Right atrium auricular region (tissue), 2 donors: ENCODE data around the gene WFS1. TPM values are rescaled to one million over a fixed set of nuclear protein-coding genes. Genes with fewer than 3 reads are reported as not detected.

ENCODE experiments used
- DNase-seq: peaks from one replicate; pipeline ENCODE4 v3.0.0-alpha.2; 2019; ENCODE audit warnings: low spot score
- H3K27ac ChIP-seq, 2 donors: fragments of 200-600 bp; sonication (generic); 1 replicate in 1 of 2; 2 replicates in 1 of 2; pipeline ENCODE4 v1.5.1; 2016 to 2019
- H3K27me3 ChIP-seq, 2 donors: fragments of 200-600 bp; sonication (generic); one replicate each; pipeline versions ENCODE4 v1.5.1 to v1.6.0; 2017 to 2019
- H3K36me3 ChIP-seq: fragments of 200-600 bp; sonication (generic); one replicate; pipeline ENCODE4 v1.5.1; 2016
- H3K4me1 ChIP-seq, 2 donors: fragments of 200-600 bp; sonication (generic); one replicate each; pipeline versions ENCODE4 v1.5.1 to v1.6.0; 2017 to 2019
- H3K4me3 ChIP-seq, 2 donors: fragments of 200-600 bp; sonication (generic); 1 replicate in 1 of 2; 2 replicates in 1 of 2; pipeline ENCODE4 v1.5.1; 2017 to 2019; ENCODE audit warnings: mild to moderate bottlenecking in 1 of 2, moderate library complexity in 1 of 2
- H3K9me3 ChIP-seq, 2 donors: fragments of 200-600 bp; sonication (generic); one replicate each; pipeline ENCODE4 v1.5.1; 2019
- total RNA-seq, 2 donors: library from RNA; depleted of rRNA; stranded (reverse); fragments of >200 nt; gene quantifications; one replicate each; pipeline ENCODE4 v1.1.0, GENCODE V29; 2016
- TF ChIP-seq, protein P1 (sequence below), 2 donors: fragments of 200-600 bp; sonication (generic); IDR thresholded peaks; one replicate each; pipeline ENCODE4 v1.5.1; 2019; ENCODE audit warnings: antibody characterized with exemption in 2 of 2

The WFS1 gene
- total RNA-seq, 2 donors from 2014 or later = 111 to 112 TPM

- H3K27ac ChIP-seq = no peak overlapping the region
Observed at GRCh38 chr4:6333301-6334202, 63.9 kb downstream of the WFS1 start.

DNA sequence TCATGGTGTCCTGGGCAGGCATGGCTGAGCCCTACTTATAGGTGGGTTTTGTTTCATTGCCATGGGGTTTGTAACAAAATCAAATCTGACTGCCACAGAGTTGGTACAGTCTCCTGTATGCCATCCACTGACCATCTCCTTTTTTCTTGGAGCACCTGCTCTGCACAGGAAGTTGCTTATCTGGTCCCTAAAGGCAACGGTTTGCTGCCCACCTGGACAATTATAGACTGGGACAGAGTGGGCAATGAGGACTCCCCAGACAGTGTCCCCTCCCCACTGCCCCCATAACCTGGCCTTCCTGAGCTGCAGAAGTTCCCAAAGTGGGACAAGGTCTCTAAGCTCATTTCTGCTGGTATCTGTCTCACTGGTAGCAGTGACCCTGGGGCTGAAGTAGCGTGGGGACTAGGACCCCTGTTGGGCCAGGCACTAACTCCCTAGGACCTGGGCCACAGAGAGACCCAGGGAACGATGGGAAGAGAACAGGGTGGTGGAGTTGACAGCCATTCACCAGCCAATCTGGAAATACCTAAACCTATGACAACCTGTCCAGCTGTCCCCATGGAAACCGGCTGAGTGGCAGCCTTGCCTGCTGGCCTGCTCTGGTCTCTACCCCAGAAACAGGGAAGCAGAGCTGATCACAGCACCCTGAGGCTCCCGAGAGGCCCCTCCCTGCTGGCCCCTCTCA is 64.7 kb downstream of the WFS1 start:
- Histone ChIP-seq H3K27ac (no peak overlapping the region), H3K36me3 (no peaks in the 10 kb centered on the region), H3K4me3 (no peak overlapping the region), H3K27me3 (no peaks in the 10 kb centered on the region), H3K4me1 (no peaks in the 10 kb centered on the region), H3K9me3 (no peaks in the 10 kb centered on the region)
- TF ChIP-seq, protein P1, sequence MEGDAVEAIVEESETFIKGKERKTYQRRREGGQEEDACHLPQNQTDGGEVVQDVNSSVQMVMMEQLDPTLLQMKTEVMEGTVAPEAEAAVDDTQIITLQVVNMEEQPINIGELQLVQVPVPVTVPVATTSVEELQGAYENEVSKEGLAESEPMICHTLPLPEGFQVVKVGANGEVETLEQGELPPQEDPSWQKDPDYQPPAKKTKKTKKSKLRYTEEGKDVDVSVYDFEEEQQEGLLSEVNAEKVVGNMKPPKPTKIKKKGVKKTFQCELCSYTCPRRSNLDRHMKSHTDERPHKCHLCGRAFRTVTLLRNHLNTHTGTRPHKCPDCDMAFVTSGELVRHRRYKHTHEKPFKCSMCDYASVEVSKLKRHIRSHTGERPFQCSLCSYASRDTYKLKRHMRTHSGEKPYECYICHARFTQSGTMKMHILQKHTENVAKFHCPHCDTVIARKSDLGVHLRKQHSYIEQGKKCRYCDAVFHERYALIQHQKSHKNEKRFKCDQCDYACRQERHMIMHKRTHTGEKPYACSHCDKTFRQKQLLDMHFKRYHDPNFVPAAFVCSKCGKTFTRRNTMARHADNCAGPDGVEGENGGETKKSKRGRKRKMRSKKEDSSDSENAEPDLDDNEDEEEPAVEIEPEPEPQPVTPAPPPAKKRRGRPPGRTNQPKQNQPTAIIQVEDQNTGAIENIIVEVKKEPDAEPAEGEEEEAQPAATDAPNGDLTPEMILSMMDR (IDR thresholded peaks at IDR 0.05) = no peak
- DNase-seq = no peak

More at GRCh38 chr4:6333301-6334202, 63.9 kb downstream of the WFS1 start:
- Histone ChIP-seq H3K4me1 (no peaks in the 10 kb centered on the region), H3K27me3 (no peaks in the 10 kb centered on the region), H3K4me3 (no peak overlapping the region), H3K36me3 (no peaks in the 10 kb centered on the region), H3K9me3 (no peaks in the 10 kb centered on the region)
- no peak for DNase-seq
- TF ChIP-seq, protein P1 (IDR thresholded peaks at IDR 0.05) = peak in 1 of 2 donors; percentile 38

DNA sequence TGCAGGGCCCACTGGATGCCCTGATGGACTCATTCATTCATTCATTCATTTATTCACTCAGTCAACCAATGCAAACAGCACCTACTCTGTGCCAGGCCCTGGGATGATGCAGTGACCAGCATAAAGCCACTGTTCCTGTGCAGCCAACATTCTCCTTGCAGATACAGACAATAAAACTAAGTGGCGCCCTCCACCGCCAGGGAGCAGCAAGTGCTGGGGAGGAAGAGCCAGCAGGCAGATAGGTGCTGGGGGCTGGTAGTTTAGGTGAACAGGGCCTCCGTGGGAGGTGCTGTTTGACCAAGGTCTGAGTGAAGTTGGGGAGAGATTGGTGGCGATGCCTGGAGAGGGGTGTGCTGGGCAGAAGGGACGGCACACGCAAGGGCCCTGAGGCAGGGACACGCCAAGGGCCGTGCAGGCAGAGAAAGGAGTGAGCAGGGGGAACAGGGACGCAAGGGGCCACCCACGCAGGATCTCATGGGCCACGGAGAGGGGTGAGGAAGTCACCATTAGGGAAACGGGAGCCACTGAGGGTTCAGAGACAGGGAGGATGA is 65.5 kb downstream of the WFS1 start:
- Histone ChIP-seq H3K27ac (no peak overlapping the region), H3K4me1 (no peaks in the 10 kb centered on the region), H3K36me3 (no peaks in the 10 kb centered on the region), H3K4me3 (no peak overlapping the region), H3K9me3 (no peaks in the 10 kb centered on the region), H3K27me3 (no peaks in the 10 kb centered on the region)
- TF ChIP-seq, protein P1 (IDR thresholded peaks at IDR 0.05) = no peak
- no peak for DNase-seq

DNA sequence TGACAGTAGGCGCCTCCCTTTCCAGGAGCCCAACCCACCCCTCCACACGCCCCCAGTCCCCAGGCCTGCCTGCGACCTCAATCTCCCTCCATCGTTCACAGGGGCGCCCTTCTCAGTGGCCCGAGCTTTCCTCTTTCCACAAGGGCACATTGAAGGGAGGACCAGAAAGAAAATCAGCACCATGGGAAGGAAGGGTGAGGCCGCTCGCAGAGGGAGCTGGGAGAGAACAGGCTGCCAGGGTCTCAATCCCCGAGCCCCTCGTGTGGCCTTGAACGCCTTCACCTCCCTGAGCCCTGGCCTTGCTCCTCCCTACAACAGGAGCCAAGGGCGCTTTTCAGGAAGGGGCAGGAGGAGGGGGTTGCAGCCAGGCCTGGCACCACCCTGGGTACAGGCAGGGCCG is 66.5 kb downstream of the WFS1 start:
- no peaks in the 10 kb centered on the region for H3K9me3 ChIP-seq
- H3K27me3 ChIP-seq = no peaks in the 10 kb centered on the region
- H3K4me1 ChIP-seq = no peaks in the 10 kb centered on the region
- TF ChIP-seq, protein P1 (IDR thresholded peaks at IDR 0.05) = no peak
- no peak overlapping the region for H3K4me3 ChIP-seq
- no peak for DNase-seq
- no peak overlapping the region for H3K27ac ChIP-seq
- H3K36me3 ChIP-seq = no peaks in the 10 kb centered on the region

DNA sequence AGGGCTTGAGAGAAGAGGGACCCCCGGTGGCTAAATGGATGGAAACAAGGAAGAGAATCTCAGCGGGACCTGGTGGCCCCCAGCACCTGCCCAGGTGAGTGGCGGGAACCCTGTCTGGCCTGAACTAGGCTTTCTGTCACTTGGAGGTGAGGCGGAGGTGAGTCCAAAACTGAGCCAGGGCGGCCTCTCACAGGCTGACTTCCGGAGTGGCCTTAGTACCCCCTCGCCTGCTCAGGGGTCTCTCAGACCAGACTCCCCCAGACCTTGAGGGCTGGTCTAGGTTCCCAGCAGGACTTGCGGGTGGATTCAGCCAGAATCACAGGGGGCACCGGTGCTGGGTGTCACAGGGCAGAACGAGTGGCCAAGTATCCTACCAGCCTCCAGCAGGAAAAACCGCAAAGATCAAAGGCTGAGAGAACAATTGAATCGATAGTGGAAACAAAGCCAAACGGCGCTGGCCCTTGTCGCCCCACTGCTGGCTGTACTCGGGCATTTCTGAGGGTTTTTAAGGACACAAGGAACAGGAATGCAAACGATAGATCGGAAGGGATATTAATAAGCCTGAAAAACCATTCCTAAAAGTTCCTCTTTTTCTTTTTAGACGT is 67.8 kb downstream of the WFS1 start:
- TF ChIP-seq, protein P1 (IDR thresholded peaks at IDR 0.05) = no peak
- Histone ChIP-seq H3K4me3 (no peak overlapping the region), H3K9me3 (no peaks in the 10 kb centered on the region), H3K36me3 (no peaks in the 10 kb centered on the region), H3K4me1 (peaks cover 0 to 4% of the 10 kb centered on the region in 2 donors), H3K27ac (no peak overlapping the region), H3K27me3 (no peaks in the 10 kb centered on the region)
- no peak for DNase-seq
